T-helper 1 cell treated with Interleukin-12 subunit alpha and Interleukin-12 subunit beta and Interleukin-4 antibody, amounts not matched to agents 30 ng/mL and 1 ng/mL, for 36 hours (primary cell): ENCODE data around the gene NOL4L. TPM values are rescaled to one million over a fixed set of nuclear protein-coding genes. Genes with fewer than 3 reads are reported as not detected.
"Not testable (repeated sequence)": the region's sequence is repeated elsewhere in the genome, so short reads cannot be mapped to it uniquely, and the experiment has no call there.

Source experiments
- intact Hi-C: fragments of 100-400 bp; cut with micrococcal nuclease; formaldehyde crosslinking; loops from one replicate; pipeline ENCODE4 v1.15.1; 2024
- total RNA-seq: library from RNA; stranded (reverse); gene quantifications from 2 replicates; pipeline ENCODE4 v1.2.3, GENCODE V29; 2022

NOL4L gene
- total RNA-seq, 1 donor from 2014 or later, result 26.0 TPM

DNA sequence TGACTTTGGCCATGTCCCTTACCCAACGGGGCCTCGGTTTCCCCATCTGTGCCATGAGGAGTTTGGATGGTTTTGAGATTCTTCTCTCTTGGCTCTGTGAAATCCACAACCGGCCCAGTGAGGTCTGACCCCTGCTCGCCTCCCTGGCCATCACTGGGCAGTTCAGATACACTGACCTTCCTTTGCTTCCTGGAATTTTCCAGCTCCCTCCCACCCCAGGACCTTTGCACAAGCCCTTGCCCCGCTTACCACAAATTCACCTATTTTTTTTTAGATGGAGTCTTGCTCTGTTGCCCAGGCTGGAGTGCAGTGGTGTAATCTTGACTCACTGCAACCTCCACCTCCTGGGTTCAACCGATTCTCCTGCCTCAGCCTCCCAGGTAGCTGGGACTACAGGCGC, 12.6 kb upstream of the NOL4L start:
- intact Hi-C loops, result no loop called here

DNA sequence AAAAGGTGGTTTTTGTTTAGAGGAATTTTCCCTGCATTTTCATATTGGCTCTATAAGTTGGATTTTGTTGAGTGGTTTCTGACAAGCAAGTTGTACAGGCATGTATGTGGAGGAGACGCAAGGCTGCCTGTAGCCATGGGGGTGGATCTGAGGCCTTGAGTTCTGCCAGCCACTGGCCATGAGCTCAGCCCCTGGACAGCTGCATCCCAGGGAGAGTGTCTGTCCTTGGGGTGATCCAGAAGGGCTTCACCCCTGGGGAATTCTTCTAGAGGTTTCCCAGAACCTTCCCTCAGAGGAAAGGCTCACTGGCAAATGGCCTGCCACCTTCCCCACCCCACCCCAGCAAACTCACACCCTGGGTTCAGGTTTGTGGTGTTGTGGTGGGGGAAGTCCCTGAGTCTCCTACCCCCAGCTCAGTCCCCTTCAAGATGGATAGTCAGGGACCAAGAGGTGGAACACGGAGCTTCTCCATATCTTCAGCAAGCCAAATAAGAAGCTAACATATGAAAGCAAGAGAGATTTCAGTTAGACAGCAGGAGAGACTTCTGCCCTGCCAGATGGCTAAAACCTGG, 11.6 kb upstream of the NOL4L start:
- intact Hi-C loops, result no loop called here

GRCh38 chr20:32595143-32595542, 10.0 kb upstream of the NOL4L start:
- intact Hi-C loops, result no loop called here

GRCh38 chr20:32594669-32595068, 9.5 kb upstream of the NOL4L start:
- intact Hi-C loops, result not testable (repeated sequence)

- intact Hi-C loops, result no loop called here
Observed at GRCh38 chr20:32594204-32594603, 9.1 kb upstream of the NOL4L start.

- intact Hi-C loops, result not testable (repeated sequence)
Observed at GRCh38 chr20:32592616-32593015, 7.5 kb upstream of the NOL4L start.

- intact Hi-C loops, result no loop called here
Observed at GRCh38 chr20:32592022-32592421, 6.9 kb upstream of the NOL4L start.

DNA sequence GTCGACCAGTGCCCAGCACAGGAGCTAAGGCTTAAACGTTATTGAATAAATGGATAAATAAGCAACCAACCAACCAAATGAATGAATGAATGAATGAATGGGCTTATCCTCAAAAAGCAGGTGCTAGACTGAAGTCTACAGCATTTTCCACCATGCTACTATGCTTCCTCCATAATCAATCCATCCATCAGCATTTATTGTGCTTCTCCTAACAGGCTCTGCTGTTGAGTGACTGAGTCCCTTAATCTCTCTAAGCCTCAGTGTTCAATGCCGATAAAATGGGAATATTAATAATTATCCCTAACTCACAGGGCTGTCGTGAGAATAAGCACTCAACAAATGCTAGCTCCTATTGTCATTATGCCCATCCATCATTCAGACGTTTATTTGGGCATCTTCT, 4.6 kb upstream of the NOL4L start:
- intact Hi-C loops, result no loop called here

GRCh38 chr20:32589256-32589655, 4.1 kb upstream of the NOL4L start:
- intact Hi-C loops, result no loop called here

DNA sequence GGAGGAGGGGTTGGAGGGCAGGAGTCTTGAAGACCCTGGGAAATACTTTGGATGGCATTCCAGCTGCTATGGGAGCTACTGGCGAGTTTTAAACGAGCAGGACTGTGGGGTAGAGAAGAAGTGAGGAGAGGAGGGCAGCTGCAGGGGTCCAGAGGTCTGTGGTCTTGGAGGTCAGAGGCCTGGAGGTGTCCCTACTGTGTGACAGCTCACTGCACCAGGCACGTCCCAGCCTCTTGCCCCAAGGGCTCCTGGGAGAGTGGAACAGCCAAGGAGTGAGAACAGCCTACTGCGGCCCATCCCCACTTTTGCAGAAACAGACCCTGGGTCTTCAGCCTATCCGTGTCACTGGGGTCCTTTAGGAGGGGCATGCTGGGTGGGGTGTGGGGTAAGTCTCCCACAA, 2.9 kb upstream of the NOL4L start:
- intact Hi-C loops, result no loop called here

- intact Hi-C loops, result no loop called here
Observed at GRCh38 chr20:32586291-32586690, 1.2 kb upstream of the NOL4L start.

- intact Hi-C loops, result loop anchor here (2.0 kb wide), 2 partner anchors 51 to 229 kb away; no protein-coding TSS in a partner anchor
Observed at GRCh38 chr20:32585586-32586127, 524 bp upstream of the NOL4L start.

GRCh38 chr20:32583581-32584070, 1.5 kb downstream of the NOL4L start:
- intact Hi-C loops, result loop anchor here (2.0 to 5.0 kb wide), 3 partner anchors 49 to 227 kb away; partner anchors contain the start of gene COMMD7

- intact Hi-C loops, result loop anchor here (5.0 kb wide), 1 partner anchor 159 kb away; the partner anchor contains the start of gene COMMD7
Observed at GRCh38 chr20:32582659-32583580, 2.2 kb downstream of the NOL4L start.

DNA sequence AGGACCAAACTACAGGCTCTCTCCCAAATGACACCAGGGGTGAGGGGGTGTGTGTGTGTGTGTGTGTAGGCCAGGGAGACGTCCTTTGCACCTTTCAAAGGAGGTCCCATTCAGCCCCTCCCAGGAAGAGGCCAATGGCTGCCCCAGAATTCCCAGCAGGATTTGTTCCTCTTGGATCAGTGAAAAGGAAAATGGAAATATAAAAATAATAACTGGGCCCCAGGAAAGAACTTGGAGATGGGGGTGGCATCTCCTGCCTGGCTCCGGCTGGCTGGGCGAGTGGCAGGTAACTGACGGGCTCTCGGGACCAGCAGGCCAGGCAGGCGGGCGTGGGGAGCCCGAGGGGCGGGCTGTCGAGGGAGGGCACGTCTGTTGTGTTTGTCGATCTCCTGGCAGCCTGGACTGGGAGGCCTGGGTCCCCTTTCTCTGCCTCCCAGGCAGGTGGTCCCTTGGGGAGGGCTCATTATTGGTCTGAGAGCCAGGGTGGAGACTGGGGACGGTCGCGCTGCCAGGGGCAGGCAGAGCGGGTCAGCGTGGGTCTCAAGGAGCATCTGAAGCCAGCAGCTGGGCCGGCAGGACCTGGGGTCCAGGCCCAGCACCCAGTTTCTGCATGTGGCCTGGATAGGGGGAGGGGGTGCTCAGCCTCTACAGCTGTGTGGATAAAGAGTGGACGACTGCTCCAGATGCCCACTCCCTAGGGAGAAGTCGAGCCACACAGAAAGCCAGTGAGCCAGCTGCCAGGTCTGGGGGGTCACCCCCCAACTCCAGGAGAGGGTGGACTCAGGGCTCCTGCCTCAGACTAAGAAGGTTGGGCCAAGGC, 3.1 kb downstream of the NOL4L start:
- intact Hi-C loops, result loop anchor here (5.0 kb wide), 1 partner anchor 160 kb away; the partner anchor contains the start of gene COMMD7

DNA sequence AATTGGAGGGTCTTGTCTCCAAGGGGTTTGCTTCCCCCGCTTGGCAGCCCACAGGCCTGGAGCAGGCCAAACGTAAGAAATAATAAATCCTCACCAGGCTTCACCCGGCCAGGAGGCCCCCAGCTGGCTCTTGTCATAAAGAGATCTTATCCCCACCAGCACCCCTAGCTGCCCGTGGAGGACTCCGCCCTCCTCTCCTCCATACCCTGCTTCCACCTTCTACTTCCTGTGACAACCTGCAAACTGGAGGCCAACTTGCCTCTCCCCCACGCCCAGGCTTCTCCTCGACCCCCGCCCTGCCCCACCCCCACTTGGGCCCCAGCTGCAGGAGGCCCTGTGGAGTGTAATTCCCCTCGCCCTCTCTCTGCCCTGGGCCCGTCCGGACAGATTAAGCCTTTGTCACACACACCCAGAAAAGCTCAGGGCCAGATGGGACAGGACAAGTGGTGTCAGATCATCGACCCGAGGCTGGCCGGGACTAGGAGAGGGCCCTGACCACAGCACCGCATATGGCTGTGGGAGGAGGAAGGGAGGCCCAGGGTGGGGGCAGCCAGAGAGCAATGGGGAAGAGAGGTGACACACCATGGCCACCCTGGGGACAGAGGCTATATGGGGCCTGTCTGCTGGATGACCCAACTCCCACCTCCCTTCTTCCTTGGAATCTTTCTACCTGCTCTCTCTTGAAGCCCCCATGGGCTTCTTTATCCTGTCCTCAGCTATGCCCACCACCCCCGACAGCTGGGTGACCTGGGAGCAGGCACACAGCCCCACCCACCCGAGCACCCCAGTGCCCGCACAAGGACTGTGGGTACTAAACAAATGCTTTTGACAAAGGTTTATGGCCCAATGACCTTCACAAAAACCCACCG, 3.9 kb downstream of the NOL4L start:
- intact Hi-C loops, result loop anchor here (5.0 kb wide), 1 partner anchor 161 kb away; the partner anchor contains the start of gene COMMD7

GRCh38 chr20:32580219-32580969, 4.7 kb downstream of the NOL4L start:
- intact Hi-C loops, result loop anchor here (5.0 kb wide), 1 partner anchor 162 kb away; the partner anchor contains the start of gene COMMD7

GRCh38 chr20:32578840-32579390, 6.2 kb downstream of the NOL4L start:
- intact Hi-C loops, result no loop called here

DNA sequence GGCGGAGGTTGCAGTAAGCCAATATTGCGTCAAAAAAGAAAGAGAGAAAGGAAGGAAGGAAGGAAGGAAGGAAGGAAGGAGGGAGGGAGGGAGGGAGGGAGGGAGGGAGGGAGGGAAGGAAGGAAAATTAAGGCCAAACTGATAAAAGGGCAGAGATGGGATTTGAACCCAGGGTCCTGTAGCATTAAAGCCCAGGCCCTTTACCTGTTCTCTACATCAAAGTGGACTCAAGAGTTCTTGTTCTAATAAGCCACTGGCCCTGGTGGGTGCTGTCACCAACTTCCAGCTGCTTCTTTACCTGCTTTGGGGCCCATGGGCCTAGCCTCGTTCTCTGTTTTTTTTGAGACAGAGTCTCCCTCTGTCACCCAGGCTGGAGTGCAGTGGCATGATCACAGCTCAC, 7.1 kb downstream of the NOL4L start:
- intact Hi-C loops, result not testable (repeated sequence)
